RPMI7951 (cell line): ENCODE measurements around the gene ZP2. TPM values are rescaled to one million over a fixed set of nuclear protein-coding genes. Genes with fewer than 3 reads are reported as not detected.

Experiments
- DNase-seq: peaks from one replicate; pipeline ENCODE4 v3.0.0-alpha.2; 2012; ENCODE audit warnings: low read depth
- total RNA-seq: library from RNA; depleted of rRNA; stranded (reverse); fragments of >200 nt; shearing (Covaris generic); gene quantifications from 2 replicates; pipeline ENCODE4 v1.2.3, GENCODE V29; 2014; rRNA removed

The ZP2 gene
- total RNA-seq, 1 experiment from 2014 or later, result not detected

- no peak for DNase-seq
Observed at GRCh38 chr16:21150375-21151001, 60.9 kb downstream of the ZP2 start, which contains the start of gene DNAH3. Gene DNAH3, minus strand, starts transcription at chr16:21150846. Its CDS starts 527 bp downstream, at chr16:21150319.

Other genes starting within 250 kb of the ZP2 start
- under 0.01 TPM in 1 of 2 replicates, not detected in the other for gene DNAH3, start 60.7 kb downstream of the ZP2 start, total RNA-seq
- 13.0 and 20.7 TPM in 2 replicates for gene LDAF1, start 52.9 kb downstream of the ZP2 start, total RNA-seq
- gene ANKS4B, start 22.1 kb upstream of the ZP2 start, total RNA-seq, result not detected in 2 replicates
- 0.10 TPM in 1 of 2 replicates, not detected in the other for gene CRYM, start 66.7 kb upstream of the ZP2 start, total RNA-seq